Prostate gland (tissue), 2 donors: ENCODE data around the gene OGDH.

Source experiments
- POLR2A ChIP-seq: fragments of 450-650 bp; IDR thresholded peaks from one replicate; pipeline ENCODE4 v1.6.1; 2016; ENCODE audit warnings: antibody characterized with exemption, mild to moderate bottlenecking
- POLR2AphosphoS5 ChIP-seq: sonication (generic); formaldehyde crosslinking; IDR thresholded peaks from one replicate; pipeline ENCODE4 v1.6.1; 2017; ENCODE audit warnings: antibody characterized with exemption
- TF ChIP-seq, protein P1 (sequence below), 4 experiments: fragments of 200-600 bp in 2 of 4; fragments of 450-650 bp in 2 of 4; sonication (generic) in 2 of 4; IDR thresholded peaks; 1 replicate in 3 of 4; 2 replicates in 1 of 4; pipeline ENCODE4 v1.5.1; 2016 to 2019; ENCODE audit warnings: antibody characterized with exemption in 4 of 4, mild to moderate bottlenecking in 2 of 4, moderate library complexity in 2 of 4

DNA sequence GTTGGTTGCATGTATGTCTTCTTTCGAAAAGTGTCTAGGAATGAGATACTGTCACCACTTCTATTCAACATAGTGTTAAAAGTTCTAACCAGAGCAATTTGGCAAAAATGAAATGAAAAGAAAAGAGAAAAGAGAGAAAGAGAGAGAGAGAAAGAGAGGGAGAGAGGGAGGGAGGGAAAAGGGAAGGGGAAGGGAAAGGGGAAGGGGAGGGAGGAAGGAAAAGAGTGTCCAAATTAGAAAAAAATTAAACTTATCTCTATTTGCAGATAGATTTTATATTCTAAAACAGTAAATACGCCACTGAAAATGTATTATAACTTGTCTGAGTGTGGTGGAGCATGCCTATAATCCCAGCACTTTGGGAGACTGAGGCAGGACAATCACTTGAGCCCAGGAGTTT is 48.9 kb upstream of the OGDH start:
- TF ChIP-seq, protein P1, sequence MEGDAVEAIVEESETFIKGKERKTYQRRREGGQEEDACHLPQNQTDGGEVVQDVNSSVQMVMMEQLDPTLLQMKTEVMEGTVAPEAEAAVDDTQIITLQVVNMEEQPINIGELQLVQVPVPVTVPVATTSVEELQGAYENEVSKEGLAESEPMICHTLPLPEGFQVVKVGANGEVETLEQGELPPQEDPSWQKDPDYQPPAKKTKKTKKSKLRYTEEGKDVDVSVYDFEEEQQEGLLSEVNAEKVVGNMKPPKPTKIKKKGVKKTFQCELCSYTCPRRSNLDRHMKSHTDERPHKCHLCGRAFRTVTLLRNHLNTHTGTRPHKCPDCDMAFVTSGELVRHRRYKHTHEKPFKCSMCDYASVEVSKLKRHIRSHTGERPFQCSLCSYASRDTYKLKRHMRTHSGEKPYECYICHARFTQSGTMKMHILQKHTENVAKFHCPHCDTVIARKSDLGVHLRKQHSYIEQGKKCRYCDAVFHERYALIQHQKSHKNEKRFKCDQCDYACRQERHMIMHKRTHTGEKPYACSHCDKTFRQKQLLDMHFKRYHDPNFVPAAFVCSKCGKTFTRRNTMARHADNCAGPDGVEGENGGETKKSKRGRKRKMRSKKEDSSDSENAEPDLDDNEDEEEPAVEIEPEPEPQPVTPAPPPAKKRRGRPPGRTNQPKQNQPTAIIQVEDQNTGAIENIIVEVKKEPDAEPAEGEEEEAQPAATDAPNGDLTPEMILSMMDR (IDR thresholded peaks at IDR 0.05), result no peak
- TF ChIP-seq POLR2AphosphoS5 (no peak), POLR2A (no peak)
